Measurements from ENCODE around the gene C4BPB.

DNA sequence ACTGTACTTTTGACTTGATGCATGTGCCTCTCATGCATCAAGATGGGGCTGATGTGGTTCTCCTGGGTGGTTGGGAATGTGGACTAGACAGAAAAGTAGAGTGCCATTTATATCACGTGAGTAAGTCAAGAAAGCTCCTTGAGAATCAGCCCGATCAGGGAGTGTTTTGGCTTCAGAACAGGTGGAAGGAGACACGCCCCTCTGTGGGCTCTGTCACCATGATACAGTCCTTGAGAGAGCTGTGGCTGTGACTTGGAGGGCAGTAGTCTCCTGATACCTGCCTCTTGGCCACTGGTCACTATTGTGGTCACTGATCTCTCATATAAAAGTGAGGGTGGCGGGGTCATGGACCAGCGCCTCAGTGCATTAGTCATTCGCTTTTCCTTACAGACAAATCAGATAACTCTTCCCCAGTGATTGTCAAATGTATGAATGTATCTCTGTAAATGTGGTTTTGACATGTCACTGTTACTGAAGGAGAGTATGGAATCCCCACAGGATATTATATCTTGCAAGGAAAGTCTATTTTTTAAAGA lies 8.9 kb upstream of the C4BPB start:
- no peak for TF ChIP-seq EZH2phosphoT487 (IDR thresholded peaks at IDR 0.05; ENCODE audit: insufficient read depth, low read depth)
- no peak for TF ChIP-seq EZH2 (IDR thresholded peaks at IDR 0.05; ENCODE audit: insufficient read depth, poor library complexity, severe bottlenecking)

Data from GM23248 (cell line).